ENCODE data around the gene BAZ1B.
"Not testable (repeated sequence)": the region's sequence is repeated elsewhere in the genome, so short reads cannot be mapped to it uniquely, and the experiment has no call there.

Gene BAZ1B

DNA sequence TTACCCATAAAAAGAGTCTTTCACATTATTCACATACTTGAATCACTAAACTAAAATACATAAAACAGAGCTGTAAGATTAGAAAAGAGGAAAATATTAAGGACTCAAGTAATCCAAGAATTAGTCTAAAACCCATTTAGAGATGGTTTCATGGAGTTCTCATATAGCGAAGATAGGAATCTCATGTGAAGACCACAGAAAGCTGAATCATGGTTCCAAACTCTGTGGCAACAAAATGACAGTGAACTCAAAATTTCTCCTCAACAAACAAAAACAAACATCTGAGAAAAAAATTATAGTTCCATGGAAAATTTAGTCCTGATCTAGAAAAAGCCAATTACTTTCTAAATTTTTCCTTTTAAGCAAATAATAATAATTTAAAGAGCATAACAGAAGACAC, 34.6 kb downstream of the BAZ1B start:
- peak in 1 of 3 donors; percentile 8 for DNase-seq
- ChIA-PET CTCF (interaction anchor here (1.0 kb wide), 1 partner anchor 32 kb away, joined by 3 read pairs; no protein-coding TSS in a partner anchor), POLR2A (no interaction called here)
- H3K27me3 ChIP-seq (replicated peaks in 2 of 5; ENCODE audit: control insufficient read depth in 4 of 5, insufficient read depth in 5 of 5, low read length in 4 of 5), result no peaks in the 10 kb centered on the region
- H3K27ac ChIP-seq (ENCODE audit: insufficient read depth in 1 of 2, low read depth in 1 of 2, low read length in 2 of 2, poor library complexity in 1 of 2, severe bottlenecking in 2 of 2), result peak overlapping the region in 1 of 2 experiments; percentile 6
- H3K4me3 ChIP-seq (ENCODE audit: control insufficient read depth in 1 of 7, extremely low read depth in 1 of 7, insufficient read depth in 4 of 7, low read depth in 2 of 7, low read length in 6 of 7), result no peak overlapping the region
- peaks cover 28 to 73% (median 49%) of the 10 kb centered on the region in 4 experiments for H3K36me3 ChIP-seq (ENCODE audit: control insufficient read depth in 4 of 4, insufficient read depth in 4 of 4, low read length in 3 of 4)
- H3K4me1 ChIP-seq (ENCODE audit: control extremely low read depth in 1 of 4, control insufficient read depth in 4 of 4, insufficient read depth in 4 of 4, low read length in 3 of 4), result no peaks in the 10 kb centered on the region
- H3K9me3 ChIP-seq (ENCODE audit: control extremely low read depth in 1 of 5, control insufficient read depth in 4 of 5, insufficient read depth in 2 of 5, low read depth in 1 of 5, low read length in 4 of 5), result no peaks in the 10 kb centered on the region
- WGBS (ENCODE audit: insufficient coverage), result no CpG with 5 or more reads among the region's 1 CpG

DNA sequence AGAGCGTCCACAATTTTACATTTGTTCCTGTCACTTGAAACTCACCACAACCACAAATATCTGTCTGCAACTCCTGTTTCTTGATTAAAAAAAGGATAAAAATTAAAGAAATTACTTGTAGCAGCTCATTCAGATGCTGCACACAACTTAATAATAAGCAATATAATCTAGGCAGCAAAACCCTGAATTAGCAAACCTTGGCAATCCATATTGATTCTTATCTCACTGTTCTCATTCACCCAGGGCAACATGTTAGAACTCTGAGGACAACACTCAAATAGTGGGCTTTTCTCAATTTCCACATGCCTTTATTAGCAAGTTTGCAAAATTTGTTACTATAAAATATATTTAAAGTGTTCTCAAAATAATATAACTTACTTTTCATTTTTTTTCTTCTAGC, 38.9 kb downstream of the BAZ1B start:
- ChIA-PET POLR2A (no interaction called here), CTCF (interaction anchor here (0.7 kb wide), 1 partner anchor 23 kb away, joined by 3 read pairs; no protein-coding TSS in a partner anchor)
- peaks cover 25 to 59% (median 44%) of the 10 kb centered on the region in 4 experiments for H3K36me3 ChIP-seq (ENCODE audit: control insufficient read depth in 4 of 4, insufficient read depth in 4 of 4, low read length in 3 of 4)

DNA sequence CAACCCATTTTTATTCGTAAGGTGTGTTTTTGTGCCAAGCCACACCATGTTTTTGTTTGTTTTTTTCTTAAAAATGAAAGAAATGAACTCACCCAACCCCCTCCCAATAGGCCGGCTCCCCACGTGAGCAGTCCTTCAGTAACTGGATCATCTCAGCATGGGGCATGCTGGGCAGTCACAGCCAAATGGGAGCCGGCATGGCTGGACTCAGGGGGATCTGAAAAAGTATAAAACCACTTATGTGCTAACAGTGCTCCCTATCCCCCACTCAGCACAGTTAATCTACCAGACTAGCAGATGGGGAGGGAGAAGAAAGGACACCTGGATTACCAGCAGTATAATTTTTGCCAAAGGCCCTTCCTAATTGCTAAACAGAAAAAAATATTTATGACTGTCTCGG, 39.3 kb downstream of the BAZ1B start:
- WGBS (ENCODE audit: insufficient coverage), result 100% methylated on average over 2 of the region's 5 CpGs
- no peak for DNase-seq
- Histone ChIP-seq H3K27ac (ENCODE audit: insufficient read depth in 1 of 2, low read depth in 1 of 2, low read length in 2 of 2, poor library complexity in 1 of 2, severe bottlenecking in 2 of 2) (no peak overlapping the region), H3K9me3 (ENCODE audit: control extremely low read depth in 1 of 5, control insufficient read depth in 4 of 5, insufficient read depth in 2 of 5, low read depth in 1 of 5, low read length in 4 of 5) (no peaks in the 10 kb centered on the region), H3K4me1 (ENCODE audit: control extremely low read depth in 1 of 4, control insufficient read depth in 4 of 4, insufficient read depth in 4 of 4, low read length in 3 of 4) (no peaks in the 10 kb centered on the region), H3K36me3 (ENCODE audit: control insufficient read depth in 4 of 4, insufficient read depth in 4 of 4, low read length in 3 of 4) (peaks cover 29 to 59% (median 46%) of the 10 kb centered on the region in 4 experiments), H3K4me3 (ENCODE audit: control insufficient read depth in 1 of 7, extremely low read depth in 1 of 7, insufficient read depth in 4 of 7, low read depth in 2 of 7, low read length in 6 of 7) (no peak overlapping the region), H3K27me3 (replicated peaks in 2 of 5; ENCODE audit: control insufficient read depth in 4 of 5, insufficient read depth in 5 of 5, low read length in 4 of 5) (no peaks in the 10 kb centered on the region)
- ChIA-PET POLR2A (no interaction called here), CTCF (no interaction called here)

More for the DNA sequence above, 38.9 kb downstream of the BAZ1B start:
- WGBS (ENCODE audit: insufficient coverage), result no CpG with 5 or more reads among the region's 1 CpG
- no peak for DNase-seq
- Histone ChIP-seq H3K4me3 (ENCODE audit: control insufficient read depth in 1 of 7, extremely low read depth in 1 of 7, insufficient read depth in 4 of 7, low read depth in 2 of 7, low read length in 6 of 7) (no peak overlapping the region), H3K4me1 (ENCODE audit: control extremely low read depth in 1 of 4, control insufficient read depth in 4 of 4, insufficient read depth in 4 of 4, low read length in 3 of 4) (no peaks in the 10 kb centered on the region), H3K9me3 (ENCODE audit: control extremely low read depth in 1 of 5, control insufficient read depth in 4 of 5, insufficient read depth in 2 of 5, low read depth in 1 of 5, low read length in 4 of 5) (no peaks in the 10 kb centered on the region), H3K27me3 (replicated peaks in 2 of 5; ENCODE audit: control insufficient read depth in 4 of 5, insufficient read depth in 5 of 5, low read length in 4 of 5) (no peaks in the 10 kb centered on the region), H3K27ac (ENCODE audit: insufficient read depth in 1 of 2, low read depth in 1 of 2, low read length in 2 of 2, poor library complexity in 1 of 2, severe bottlenecking in 2 of 2) (no peak overlapping the region)

DNA sequence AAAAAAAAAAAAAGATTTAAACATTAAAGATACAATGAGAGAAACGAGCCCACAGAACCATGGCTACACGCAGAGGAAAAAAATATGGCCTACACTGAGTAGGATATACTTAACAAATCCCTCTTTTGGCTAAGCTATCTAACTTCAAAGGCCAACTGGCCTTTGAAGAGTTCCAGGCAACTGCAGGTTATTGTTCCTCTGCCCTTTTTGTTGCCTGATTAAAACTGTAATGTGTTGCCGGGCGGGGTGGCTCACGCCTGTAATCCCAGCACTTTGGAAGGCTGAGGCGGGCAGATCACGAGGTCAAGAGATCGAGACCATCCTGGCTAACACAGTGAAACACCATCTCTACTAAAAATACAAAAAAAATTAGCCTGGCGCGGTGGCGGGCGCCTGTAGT, 40.6 kb downstream of the BAZ1B start:
- 94% methylated on average over 4 of the region's 12 CpGs for WGBS (ENCODE audit: insufficient coverage)
- H3K4me1 ChIP-seq (ENCODE audit: control extremely low read depth in 1 of 4, control insufficient read depth in 4 of 4, insufficient read depth in 4 of 4, low read length in 3 of 4); H3K9me3 ChIP-seq (ENCODE audit: control extremely low read depth in 1 of 5, control insufficient read depth in 4 of 5, insufficient read depth in 2 of 5, low read depth in 1 of 5, low read length in 4 of 5); DNase-seq; CTCF ChIA-PET; H3K4me3 ChIP-seq (ENCODE audit: control insufficient read depth in 1 of 7, extremely low read depth in 1 of 7, insufficient read depth in 4 of 7, low read depth in 2 of 7, low read length in 6 of 7); H3K27ac ChIP-seq (ENCODE audit: insufficient read depth in 1 of 2, low read depth in 1 of 2, low read length in 2 of 2, poor library complexity in 1 of 2, severe bottlenecking in 2 of 2); H3K27me3 ChIP-seq (replicated peaks in 2 of 5; ENCODE audit: control insufficient read depth in 4 of 5, insufficient read depth in 5 of 5, low read length in 4 of 5); POLR2A ChIA-PET: not testable (repeated sequence)
- peaks cover 29 to 65% (median 45%) of the 10 kb centered on the region in 4 experiments for H3K36me3 ChIP-seq (ENCODE audit: control insufficient read depth in 4 of 4, insufficient read depth in 4 of 4, low read length in 3 of 4)

DNA sequence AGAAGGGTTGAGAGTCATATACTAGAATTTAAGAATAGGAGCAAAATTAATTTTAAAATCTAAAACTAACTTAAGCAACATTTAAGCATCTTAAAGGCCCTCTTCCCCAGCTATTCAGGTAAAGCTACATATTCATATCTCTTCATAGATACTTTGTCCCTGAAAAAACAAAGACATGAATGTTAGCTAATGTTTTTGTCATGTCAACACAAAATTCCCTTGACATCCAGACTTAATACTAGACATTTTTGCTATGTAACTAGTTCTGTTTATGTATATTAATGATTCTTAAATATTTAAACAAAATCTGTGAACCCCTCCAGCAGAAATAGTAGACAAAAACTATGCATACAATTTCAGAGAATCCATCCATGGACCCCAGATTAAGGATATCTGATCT, 43.5 kb downstream of the BAZ1B start:
- Histone ChIP-seq H3K9me3 (ENCODE audit: control extremely low read depth in 1 of 5, control insufficient read depth in 4 of 5, insufficient read depth in 2 of 5, low read depth in 1 of 5, low read length in 4 of 5) (no peaks in the 10 kb centered on the region), H3K4me3 (ENCODE audit: control insufficient read depth in 1 of 7, extremely low read depth in 1 of 7, insufficient read depth in 4 of 7, low read depth in 2 of 7, low read length in 6 of 7) (no peak overlapping the region), H3K36me3 (ENCODE audit: control insufficient read depth in 4 of 4, insufficient read depth in 4 of 4, low read length in 3 of 4) (peaks cover 31 to 71% (median 48%) of the 10 kb centered on the region in 4 experiments), H3K4me1 (ENCODE audit: control extremely low read depth in 1 of 4, control insufficient read depth in 4 of 4, insufficient read depth in 4 of 4, low read length in 3 of 4) (no peaks in the 10 kb centered on the region), H3K27me3 (replicated peaks in 2 of 5; ENCODE audit: control insufficient read depth in 4 of 5, insufficient read depth in 5 of 5, low read length in 4 of 5) (no peaks in the 10 kb centered on the region), H3K27ac (ENCODE audit: insufficient read depth in 1 of 2, low read depth in 1 of 2, low read length in 2 of 2, poor library complexity in 1 of 2, severe bottlenecking in 2 of 2) (no peak overlapping the region)
- no peak for DNase-seq
- ChIA-PET CTCF (interaction anchor here (1.0 kb wide), 1 partner anchor 21 kb away, joined by 3 read pairs; no protein-coding TSS in a partner anchor), POLR2A (no interaction called here)

DNA sequence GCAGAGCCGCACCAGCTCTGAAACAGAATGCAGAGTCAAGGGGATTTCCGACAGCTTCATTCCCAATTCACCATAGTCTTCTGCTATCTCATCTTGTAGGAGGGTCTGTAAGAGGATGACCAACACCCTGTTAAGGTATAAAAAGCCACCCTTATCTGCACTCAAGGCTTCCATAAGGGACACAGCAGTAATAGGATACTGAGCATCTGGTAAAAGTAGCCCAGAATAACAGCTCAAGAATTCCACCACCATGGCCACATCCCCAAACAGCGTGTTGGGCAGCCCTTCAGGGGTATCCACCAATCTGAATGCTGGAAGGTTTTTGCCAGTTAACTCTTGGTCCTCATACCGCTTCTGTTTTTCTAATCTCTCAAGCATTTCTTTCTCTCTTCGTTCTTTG, 44.7 kb downstream of the BAZ1B start:
- no peak for DNase-seq
- H3K9me3 ChIP-seq (ENCODE audit: control extremely low read depth in 1 of 5, control insufficient read depth in 4 of 5, insufficient read depth in 2 of 5, low read depth in 1 of 5, low read length in 4 of 5), result no peaks in the 10 kb centered on the region
- no peaks in the 10 kb centered on the region for H3K27me3 ChIP-seq (replicated peaks in 2 of 5; ENCODE audit: control insufficient read depth in 4 of 5, insufficient read depth in 5 of 5, low read length in 4 of 5)
- POLR2A ChIA-PET, result no interaction called here
- CTCF ChIA-PET, result interaction anchor here (0.9 to 1.0 kb wide), 2 partner anchors 15 to 52 kb away, joined by 3 read pairs; no protein-coding TSS in a partner anchor
- no peak overlapping the region for H3K27ac ChIP-seq (ENCODE audit: insufficient read depth in 1 of 2, low read depth in 1 of 2, low read length in 2 of 2, poor library complexity in 1 of 2, severe bottlenecking in 2 of 2)
- WGBS (ENCODE audit: insufficient coverage), result 96% methylated on average over 3 of the region's 5 CpGs
- H3K36me3 ChIP-seq (ENCODE audit: control insufficient read depth in 4 of 4, insufficient read depth in 4 of 4, low read length in 3 of 4), result peaks cover 27 to 71% (median 44%) of the 10 kb centered on the region in 4 experiments
- no peaks in the 10 kb centered on the region for H3K4me1 ChIP-seq (ENCODE audit: control extremely low read depth in 1 of 4, control insufficient read depth in 4 of 4, insufficient read depth in 4 of 4, low read length in 3 of 4)
- no peak overlapping the region for H3K4me3 ChIP-seq (ENCODE audit: control insufficient read depth in 1 of 7, extremely low read depth in 1 of 7, insufficient read depth in 4 of 7, low read depth in 2 of 7, low read length in 6 of 7)

DNA sequence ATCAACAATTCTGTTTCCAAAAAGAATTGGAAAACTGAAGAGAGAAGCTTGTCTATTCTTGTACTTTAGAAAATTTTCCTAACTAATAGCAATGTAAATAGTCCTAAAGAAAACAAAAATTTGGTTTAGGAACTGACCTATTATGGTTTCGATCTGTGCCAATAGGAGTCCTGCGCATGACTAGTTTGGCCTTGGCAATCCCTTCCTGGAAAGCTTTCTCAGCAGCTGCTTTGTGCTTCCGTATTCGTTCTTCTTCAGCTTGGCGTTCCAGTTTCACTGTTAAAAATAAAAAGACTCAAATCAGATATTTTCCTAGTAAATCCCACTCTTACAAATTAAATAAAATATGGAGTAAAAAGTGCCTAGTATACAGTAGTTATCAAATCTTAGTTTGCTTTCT, 51.9 kb downstream of the BAZ1B start:
- ChIA-PET POLR2A (no interaction called here), CTCF (interaction anchor here (0.6 to 0.8 kb wide), 2 partner anchors 18 to 129 kb away, joined by 3 read pairs; no protein-coding TSS in a partner anchor)
- no peaks in the 10 kb centered on the region for H3K9me3 ChIP-seq (ENCODE audit: control extremely low read depth in 1 of 5, control insufficient read depth in 4 of 5, insufficient read depth in 2 of 5, low read depth in 1 of 5, low read length in 4 of 5)
- H3K4me1 ChIP-seq (ENCODE audit: control extremely low read depth in 1 of 4, control insufficient read depth in 4 of 4, insufficient read depth in 4 of 4, low read length in 3 of 4), result no peaks in the 10 kb centered on the region
- no peaks in the 10 kb centered on the region for H3K27me3 ChIP-seq (replicated peaks in 2 of 5; ENCODE audit: control insufficient read depth in 4 of 5, insufficient read depth in 5 of 5, low read length in 4 of 5)
- DNase-seq, result no peak
- H3K27ac ChIP-seq (ENCODE audit: insufficient read depth in 1 of 2, low read depth in 1 of 2, low read length in 2 of 2, poor library complexity in 1 of 2, severe bottlenecking in 2 of 2), result no peak overlapping the region
- peaks cover 21 to 72% (median 50%) of the 10 kb centered on the region in 4 experiments for H3K36me3 ChIP-seq (ENCODE audit: control insufficient read depth in 4 of 4, insufficient read depth in 4 of 4, low read length in 3 of 4)
- H3K4me3 ChIP-seq (ENCODE audit: control insufficient read depth in 1 of 7, extremely low read depth in 1 of 7, insufficient read depth in 4 of 7, low read depth in 2 of 7, low read length in 6 of 7), result no peak overlapping the region
- 100% methylated on average over 2 of the region's 5 CpGs for WGBS (ENCODE audit: insufficient coverage)

Measured in common myeloid progenitor, CD34-positive (primary cell).